ENCODE results near the gene PRKCA.

PRKCA gene

DNA sequence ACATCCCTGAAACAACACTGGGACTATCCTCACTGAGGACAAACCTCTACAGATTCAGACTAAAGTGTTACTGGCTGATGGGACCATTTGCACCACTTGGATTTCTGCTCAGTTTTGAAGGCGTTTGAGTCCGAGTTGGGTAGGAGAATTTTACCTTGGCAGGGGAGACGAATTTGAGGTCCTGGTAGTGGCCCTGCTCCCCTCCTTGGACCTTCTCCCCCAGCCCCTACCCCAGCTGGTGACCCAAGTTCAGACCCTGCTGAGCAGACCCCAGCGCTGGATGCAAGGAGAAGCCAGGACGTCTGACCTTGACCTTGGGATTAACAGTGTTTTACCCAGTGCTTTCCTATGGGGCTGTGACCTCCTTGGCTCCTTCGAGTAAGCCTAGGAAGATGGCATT, 546.1 kb downstream of the PRKCA start:
- TF ChIP-seq, protein P1, sequence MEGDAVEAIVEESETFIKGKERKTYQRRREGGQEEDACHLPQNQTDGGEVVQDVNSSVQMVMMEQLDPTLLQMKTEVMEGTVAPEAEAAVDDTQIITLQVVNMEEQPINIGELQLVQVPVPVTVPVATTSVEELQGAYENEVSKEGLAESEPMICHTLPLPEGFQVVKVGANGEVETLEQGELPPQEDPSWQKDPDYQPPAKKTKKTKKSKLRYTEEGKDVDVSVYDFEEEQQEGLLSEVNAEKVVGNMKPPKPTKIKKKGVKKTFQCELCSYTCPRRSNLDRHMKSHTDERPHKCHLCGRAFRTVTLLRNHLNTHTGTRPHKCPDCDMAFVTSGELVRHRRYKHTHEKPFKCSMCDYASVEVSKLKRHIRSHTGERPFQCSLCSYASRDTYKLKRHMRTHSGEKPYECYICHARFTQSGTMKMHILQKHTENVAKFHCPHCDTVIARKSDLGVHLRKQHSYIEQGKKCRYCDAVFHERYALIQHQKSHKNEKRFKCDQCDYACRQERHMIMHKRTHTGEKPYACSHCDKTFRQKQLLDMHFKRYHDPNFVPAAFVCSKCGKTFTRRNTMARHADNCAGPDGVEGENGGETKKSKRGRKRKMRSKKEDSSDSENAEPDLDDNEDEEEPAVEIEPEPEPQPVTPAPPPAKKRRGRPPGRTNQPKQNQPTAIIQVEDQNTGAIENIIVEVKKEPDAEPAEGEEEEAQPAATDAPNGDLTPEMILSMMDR (conservative IDR thresholded peaks at IDR 0.05; ENCODE audit: low read depth, low read length): no peak
- no peak for DNase-seq (ENCODE audit: low read depth)
- no peak overlapping the region for H3K4me3 ChIP-seq (ENCODE audit: low read length)

DNA sequence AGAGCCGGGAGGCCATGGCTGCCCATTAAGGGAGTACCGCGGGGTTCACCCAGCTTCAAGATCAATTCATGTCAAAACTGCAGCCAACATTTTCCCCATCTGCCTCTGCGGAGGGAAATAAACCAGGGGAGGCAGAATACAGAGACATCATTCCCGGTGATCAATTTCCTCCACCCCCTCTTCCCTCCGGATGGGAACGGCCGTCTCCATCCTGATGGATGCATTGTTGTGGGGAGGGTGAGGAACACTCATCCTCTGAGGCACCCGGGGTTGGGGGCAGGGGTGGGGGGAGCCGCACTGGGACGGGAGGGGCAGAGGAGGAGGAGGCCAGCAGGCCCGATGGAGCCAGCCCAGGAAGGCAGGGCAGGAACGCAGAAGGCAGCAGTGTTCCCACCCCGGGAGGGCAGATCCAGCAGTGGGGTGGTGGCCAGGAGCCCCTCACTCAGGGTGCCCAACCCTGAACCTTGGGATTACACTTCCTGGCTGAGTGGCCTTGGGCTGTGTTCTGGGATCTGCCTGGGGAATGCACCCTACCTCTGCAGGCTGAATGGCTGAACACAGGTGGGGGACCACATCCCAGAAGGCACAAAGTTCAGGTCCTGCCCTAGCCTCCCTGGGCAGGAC, 546.7 kb downstream of the PRKCA start:
- TF ChIP-seq, protein P1 (conservative IDR thresholded peaks at IDR 0.05; ENCODE audit: low read depth, low read length): no peak
- no peak for DNase-seq (ENCODE audit: low read depth)
- H3K4me3 ChIP-seq (ENCODE audit: low read length): no peak overlapping the region

DNA sequence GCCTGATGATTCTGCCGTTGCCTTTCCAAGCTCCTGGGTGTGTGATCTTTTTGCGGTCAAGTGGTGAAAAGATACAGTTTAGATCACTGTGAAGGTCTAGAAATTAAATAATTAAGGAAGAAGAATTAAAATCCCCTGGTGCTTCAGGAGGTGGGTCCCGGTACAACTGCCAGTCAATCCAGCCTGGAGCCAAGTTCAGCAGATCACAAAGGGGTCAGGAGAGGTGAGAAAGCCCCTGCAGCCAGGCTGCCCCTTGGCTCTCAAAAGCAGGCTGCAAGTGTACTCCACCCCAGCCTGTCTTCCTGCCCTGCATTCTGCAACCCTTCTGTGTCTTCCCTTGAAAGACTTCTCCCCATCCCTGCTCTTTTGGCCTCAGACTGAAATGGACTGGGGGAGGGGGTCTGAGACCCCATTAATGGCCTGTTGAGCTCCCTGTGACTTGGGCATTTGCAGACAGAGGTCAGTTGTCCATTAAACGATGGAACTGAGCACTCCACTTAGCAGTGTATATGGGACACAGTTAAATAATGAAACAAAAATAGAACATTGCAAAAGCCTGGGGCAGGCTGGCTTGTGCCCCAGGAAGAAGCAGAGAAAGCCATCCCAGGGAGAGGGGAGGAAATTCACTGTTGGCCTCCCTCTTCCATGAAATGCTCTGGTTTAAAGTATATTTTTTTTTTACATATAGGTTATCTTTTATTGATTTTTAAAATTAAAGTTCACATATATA, 547.6 kb downstream of the PRKCA start:
- TF ChIP-seq, protein P1 (conservative IDR thresholded peaks at IDR 0.05; ENCODE audit: low read depth, low read length): no peak
- no peak for DNase-seq (ENCODE audit: low read depth)

DNA sequence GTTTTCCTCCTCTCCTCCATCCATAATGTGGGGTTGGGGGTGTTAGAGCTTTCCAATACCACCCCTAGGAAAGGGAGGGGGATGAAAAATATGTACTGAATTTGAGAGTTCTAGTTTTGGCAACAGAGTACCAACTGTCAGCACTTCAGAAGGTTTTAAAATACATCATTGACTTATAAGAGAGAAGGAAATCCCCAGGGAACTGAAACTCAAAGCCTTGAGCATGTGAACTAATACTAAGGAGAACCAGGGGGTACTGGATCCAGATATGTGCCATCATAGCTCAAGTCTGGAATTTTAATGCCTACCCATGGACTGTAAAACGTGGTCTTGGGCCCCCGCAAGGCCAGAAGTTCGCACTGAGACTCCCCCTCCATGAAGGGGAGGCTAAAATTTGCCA, 548.3 kb downstream of the PRKCA start:
- DNase-seq (ENCODE audit: low read depth): no peak
- TF ChIP-seq, protein P1 (conservative IDR thresholded peaks at IDR 0.05; ENCODE audit: low read depth, low read length): no peak
- no peak overlapping the region for H3K4me3 ChIP-seq (ENCODE audit: low read length)

More for the DNA sequence above, 547.6 kb downstream of the PRKCA start:
- no peak overlapping the region for H3K4me3 ChIP-seq (ENCODE audit: low read length)

DNA sequence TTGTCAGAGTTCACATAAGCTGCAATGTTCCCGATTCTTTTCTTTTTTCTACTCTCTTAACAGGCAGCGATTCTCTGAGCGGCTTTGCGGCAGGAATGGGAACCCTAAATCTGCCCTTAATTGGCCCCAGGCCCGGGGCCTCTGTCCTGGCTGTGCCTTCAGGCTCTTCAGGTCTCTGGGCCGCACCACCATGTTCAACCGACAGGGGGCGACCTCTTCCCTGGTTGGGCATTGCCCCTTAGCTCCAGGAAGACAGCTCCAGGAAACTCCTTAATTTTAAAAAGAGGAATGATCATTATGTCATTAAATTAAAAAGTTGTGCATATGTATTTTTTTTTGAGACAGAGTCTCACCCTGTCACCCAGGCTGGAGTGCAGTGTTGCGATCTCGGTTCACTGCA, 552.8 kb downstream of the PRKCA start:
- TF ChIP-seq, protein P1 (conservative IDR thresholded peaks at IDR 0.05; ENCODE audit: low read depth, low read length): peak; percentile 32
- no peak overlapping the region for H3K4me3 ChIP-seq (ENCODE audit: low read length)
- no peak for DNase-seq (ENCODE audit: low read depth)

DNA sequence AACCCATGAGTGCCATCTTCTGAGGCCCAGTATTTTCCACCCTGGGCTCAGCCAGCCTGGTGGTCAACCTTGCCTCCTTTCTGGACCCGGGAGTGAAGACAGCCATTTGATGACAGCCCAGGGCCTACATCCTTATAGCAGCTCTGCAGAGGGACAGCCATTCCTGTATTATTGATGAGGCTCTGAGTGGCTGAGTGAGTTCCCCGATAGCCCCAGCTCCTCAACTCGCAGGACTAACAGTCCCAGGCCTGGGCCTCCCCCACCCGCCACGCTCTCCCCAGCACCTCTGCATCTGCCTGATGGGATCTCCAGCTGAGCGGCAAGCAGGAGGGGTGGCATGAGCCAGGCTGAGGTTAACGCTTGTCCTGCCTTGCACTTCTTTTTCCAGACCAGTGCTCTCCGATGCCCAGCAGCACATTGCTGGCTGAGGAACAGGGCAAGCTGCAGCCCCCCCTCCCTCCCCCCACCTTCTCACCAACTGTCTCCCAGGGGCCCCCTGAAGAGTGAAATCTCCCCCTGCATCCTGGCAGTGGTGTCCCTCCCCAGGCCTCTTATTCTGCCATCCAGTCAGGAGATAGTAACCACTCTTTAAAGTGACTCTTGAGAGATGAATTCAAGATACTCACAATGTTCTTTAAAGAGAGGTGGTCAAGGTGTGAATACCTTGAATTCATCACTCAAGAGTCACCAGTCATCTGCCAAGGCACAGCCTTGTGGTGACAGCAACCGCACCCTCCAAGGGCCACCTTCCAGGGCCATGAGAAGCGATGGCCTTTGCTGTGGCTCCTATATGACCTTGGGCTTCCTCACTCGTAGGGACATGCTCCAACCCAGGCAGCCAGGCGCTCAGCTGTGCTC, 556.0 kb downstream of the PRKCA start:
- DNase-seq (ENCODE audit: low read depth): no peak
- no peak overlapping the region for H3K4me3 ChIP-seq (ENCODE audit: low read length)
- TF ChIP-seq, protein P1 (conservative IDR thresholded peaks at IDR 0.05; ENCODE audit: low read depth, low read length): no peak

Data from retinal pigment epithelial cell (primary cell).